AG20443 (cell line): ENCODE data around the gene TBC1D12.
A peak's percentile ranks its signal among the peaks of the same experiment; 100 is the strongest.
"Not testable (repeated sequence)": the region's sequence is repeated elsewhere in the genome, so short reads cannot be mapped to it uniquely, and the experiment has no call there.

ENCODE experiments used
- DNase-seq: peaks from one replicate; pipeline ENCODE4 v3.0.0; 2012; ENCODE audit warnings: low spot score, mixed read lengths

TBC1D12 gene

DNA sequence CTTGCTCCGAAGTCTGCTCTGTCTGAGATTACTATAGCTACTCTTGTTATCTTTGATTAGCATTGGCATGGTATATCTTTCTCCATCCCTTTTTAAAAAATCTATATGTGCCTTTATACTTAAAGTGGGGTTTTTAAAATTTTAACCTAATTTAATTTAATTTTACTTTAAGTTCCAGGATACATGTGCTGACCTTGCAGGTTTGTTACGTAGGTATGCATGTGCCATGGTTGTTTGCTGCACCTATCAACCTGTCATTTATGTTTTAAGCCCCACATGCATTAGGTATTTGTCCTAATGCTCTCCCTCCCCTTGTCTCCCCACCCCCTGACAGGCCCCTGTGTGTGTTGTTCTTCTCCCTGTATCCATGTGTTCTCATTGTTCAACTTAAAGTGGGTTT lies 54.6 kb downstream of the TBC1D12 start:
- no peak for DNase-seq

DNA sequence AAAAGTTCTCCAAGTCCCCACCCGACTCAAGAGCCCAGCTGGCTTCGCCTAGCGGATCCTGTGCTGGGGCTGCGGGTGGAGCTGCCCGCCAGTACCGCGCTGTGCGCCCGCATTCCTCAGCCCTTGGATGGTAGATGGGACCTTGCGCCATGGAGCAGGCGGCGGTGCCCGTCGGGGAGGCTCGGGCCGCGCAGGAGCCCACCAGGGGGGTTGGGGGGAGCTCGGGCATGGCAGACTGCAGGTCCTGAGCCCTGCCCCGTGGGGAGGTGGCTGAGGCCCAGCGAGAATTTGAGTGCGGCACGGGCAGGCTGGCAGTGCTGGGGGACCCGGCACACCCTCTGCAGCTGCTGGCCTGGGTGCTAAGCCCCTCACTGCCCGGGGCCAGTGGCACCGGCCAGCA lies 57.0 kb downstream of the TBC1D12 start:
- DNase-seq, result no peak

DNA sequence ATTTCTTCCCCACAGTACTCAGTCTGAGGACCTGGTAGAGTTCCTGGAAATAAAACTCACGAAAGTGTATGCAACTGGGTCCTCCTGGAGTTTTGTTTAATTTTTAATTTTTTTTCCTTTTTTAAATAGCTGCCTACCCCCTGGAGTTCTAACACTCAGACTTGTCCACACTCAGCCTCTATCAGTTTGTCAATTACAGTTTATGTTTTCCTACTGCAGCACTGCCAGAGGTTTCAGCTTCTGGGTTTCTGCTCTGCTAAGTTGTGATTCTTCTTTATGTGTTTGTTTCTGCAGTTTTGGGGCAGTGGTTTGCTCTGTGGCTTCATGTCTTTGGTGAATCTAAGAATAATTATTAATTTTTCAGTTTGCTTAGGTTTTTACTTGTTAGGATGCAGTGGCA lies 59.2 kb downstream of the TBC1D12 start:
- DNase-seq, result no peak

DNA sequence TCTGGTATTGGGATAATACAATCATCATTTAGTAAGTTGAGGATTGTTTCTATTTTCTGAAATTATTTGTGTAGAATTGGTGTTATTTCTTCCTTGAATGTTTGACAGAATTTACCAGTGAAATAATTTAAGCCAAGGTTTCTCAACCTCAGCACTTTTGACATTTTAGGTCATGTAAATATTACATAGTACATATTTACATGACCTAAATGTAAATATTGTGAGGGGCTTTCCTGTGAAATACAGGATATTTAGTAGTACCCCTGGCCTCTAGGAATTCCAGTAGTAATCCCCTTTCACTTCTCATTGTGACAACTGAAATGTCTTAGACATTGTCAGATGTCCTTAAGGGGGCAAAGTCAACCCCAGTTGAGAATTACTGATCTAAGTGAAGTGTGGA lies 59.8 kb downstream of the TBC1D12 start:
- DNase-seq, result no peak

DNA sequence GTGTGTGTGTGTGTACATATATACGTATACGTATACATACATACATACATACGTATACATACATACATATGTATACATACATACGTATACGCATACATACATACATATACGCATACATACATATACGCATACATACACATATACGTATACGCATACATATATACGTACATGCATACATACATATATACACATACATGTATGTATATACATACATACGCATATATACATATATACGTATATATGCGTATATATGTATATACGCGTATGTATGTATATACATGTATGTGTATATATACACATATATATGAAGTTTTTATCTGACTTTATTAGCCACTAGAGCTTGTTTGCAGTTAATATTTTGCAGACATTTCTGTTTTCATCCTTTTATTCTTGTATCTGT lies 63.3 kb downstream of the TBC1D12 start:
- no peak for DNase-seq

DNA sequence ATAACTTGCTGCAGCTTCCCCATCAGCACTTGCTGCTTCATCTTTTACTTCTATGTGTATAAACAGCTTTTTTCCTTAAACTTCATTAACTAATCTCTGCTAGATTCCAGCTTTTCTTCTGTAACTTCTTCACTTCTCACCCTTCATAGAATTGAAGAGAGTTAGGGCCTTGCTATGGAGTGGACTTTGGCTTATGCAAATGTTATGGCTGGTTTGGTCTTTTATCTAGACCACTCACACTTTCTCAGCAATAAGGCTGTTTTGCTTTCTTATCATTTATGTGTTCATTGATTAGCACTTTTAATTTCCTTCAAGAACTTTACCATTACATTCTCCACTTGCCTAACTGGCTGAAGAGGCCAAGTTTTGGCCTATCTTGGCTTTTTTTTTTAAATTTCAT lies 79.1 kb downstream of the TBC1D12 start:
- no peak for DNase-seq

DNA sequence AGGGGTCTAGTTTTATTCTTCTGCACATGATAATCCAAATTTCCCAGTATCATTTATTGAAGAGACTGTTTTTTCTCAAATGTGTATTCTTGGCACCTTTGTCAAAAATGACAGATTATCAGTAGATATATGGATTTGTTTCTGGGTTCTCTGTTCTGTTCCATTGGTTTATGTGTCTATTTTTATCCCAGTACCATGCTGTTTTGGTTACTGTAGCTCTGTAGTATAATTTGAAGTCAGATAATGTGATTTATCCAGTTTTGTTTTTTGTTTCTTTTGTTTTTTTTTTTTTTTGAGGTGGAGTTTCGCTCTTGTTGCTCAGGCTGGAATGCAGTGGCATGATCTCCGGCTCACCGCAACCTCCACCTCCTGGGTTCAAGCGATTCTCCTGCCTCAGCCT lies 81.6 kb downstream of the TBC1D12 start:
- no peak for DNase-seq

DNA sequence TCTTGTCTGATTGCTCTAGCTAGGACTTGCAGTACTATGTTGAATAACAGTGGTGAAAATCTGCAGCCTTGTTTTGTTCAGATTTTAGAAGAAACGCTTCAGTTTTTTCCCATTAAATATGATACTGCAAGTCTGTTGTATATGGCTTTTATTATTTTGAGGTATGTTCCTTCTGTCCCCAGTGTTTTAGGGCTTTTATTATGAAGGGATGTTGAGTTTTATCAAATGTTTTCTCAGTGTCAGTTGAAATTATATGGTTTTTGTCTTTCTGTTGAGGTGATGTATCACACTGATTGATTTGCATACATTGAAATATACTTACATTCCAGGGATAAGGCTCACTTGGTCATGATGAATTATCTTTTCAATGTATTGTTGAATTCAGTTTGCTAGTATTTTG lies 82.8 kb downstream of the TBC1D12 start:
- no peak for DNase-seq

DNA sequence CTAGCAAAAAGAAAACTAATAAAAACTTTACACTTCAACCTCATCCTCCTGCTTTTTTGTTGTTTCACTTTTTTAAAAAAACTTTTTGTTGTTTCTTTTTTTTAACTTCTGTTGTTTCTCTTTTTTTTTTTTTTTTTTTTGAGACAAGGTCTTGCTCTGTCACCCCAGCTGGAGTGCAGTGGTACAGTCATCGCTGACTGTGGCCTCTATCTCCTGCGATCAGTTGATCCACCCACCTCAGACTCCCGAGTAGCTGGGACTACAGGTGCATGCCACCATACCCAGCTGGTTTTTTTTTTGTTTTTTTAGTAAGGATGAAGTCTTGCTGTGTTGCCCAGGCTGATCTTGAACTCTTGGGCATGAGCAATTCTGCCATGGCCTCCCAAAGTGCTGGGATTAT lies 85.2 kb downstream of the TBC1D12 start:
- no peak for DNase-seq

DNA sequence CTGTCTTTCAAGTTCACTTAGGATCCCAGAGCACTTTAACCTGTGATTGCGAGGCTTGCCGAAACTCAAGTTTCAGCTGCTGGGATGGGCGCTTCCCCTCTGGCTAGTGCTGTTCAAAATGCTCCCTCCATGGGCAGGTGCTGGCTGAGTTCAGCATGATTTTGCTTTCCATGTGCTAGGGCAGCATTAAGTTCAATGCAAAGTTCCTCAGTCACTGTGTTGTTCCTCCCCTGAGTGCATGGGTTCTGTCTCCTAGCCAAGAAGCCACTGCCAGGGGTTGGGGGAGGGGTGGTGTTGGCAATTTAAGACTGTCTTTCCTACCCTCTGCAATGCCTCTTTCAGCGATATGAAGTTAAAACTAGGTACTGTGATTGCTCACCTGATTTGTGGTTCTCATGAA lies 86.8 kb downstream of the TBC1D12 start:
- no peak for DNase-seq

DNA sequence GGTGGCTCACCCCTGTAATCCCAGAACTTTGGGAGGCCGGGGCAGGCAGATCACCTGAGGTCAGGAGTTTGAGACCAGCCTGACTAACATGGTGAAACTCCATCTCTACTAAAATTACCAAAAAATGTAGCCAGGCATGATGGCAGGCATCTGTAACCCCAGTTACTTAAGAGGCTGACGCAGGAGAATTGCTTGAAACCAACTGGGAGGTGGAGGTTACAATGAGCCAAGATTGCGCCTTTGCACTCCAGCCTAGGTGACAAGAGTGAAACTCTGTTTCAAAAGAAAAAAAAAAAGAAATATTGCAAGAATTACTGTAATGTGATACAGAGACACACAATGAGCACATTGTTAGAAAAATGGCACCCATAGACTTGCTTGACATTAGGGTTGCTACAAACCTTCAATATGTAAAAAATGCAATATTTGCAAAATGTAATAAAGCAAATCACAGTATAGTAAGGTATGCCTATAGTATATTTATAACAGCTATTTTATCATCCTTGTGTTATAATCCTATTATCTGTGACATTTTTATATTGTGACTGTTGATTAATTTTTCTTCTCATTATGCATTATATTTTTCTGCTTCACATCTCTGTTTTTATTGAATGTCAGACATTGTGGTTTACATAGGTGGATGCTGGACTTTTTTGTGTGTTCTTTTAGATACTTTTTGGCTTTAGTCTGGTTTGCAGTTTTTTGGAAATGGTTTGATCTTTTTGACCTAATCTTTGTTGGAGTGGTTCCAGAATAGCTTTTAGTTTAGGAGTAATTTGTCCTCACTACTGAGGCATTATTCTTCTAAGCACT lies 87.8 kb downstream of the TBC1D12 start:
- no peak for DNase-seq

DNA sequence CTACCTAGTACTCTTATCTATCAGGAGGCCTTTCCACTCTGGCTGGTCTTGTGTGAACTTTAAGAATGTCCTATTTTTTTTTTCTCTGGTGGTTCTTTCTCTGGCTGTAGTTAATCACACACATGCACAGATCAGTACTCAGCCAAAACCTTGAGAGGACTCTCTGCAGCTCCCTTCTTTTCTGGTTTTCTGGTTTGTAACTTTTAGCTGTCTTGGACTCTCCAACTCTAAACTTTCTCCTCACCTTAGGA lies 88.4 kb downstream of the TBC1D12 start:
- peak; percentile 7 for DNase-seq

DNA sequence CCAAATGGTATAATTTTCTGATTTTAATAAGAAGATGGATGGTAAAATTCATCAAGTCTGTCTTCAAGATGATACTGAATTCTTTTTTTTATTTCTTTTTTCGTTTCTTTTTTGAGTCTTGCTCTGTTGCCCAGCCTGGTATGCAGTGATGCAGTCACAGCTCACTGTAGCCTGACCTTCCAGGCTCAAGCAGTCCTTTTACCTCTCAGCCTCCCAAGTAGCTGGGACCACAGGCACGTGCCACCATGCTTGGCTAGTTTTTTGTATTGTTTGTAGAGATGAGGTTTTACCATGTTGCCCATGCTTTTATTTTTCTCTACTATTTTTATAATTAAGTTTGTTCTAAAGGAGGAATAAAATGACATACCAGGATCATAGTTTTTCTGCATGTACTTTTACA lies 91.1 kb downstream of the TBC1D12 start:
- DNase-seq, result no peak

DNA sequence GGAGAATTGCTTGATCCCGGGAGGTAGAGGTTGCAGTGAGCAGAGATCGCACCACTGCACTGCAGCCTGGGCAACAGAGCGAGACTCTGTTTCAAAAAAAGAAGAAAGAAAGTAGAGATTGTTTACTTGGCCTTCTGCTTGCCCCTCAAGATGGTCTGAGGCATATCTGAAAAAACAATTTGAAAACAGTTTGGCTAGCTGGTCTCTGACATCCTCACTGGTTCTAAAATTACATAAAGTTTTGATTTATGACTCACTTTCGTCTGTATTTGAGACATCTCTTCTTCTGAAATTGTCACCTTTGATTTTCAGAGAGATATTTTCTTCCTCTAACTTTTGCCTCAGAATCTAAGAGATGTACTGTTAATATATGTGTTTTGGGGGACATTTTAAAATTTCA lies 93.7 kb downstream of the TBC1D12 start:
- no peak for DNase-seq

DNA sequence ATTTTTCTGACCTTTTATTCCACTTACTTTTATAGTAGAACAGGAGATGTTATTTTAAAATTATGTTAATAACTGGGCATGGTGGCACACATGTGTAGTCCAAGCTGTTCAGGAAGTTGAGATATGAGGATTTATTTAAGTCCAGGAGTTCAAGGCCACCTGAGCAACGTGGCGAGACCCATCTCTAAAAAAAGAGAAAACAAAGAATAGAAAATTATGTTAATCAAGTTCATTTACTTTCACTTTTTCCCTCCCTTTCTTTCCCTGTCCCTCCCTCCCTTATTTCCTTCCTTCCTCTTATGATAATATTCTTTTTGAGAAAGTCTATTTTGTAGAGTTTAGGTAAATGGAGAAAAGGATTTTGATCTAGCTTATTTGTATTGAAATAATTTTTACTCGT lies 94.3 kb downstream of the TBC1D12 start:
- DNase-seq, result no peak

DNA sequence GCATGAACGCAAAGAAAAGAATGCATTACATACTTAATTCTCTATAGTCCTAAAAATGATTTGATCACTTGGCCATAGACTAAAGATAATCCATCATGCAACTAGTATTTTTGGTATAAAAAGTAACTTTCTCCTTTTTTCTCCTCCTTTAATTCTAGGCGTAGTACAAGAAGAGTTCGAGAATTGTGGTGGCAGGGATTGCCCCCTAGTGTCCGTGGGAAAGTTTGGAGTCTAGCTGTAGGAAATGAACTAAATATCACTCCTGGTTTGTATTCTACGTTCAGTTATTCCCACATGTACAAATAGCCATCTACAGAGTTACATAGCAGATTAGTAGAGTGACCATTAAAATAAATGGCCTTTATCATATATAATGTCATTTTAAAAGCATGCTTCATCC lies 97.7 kb downstream of the TBC1D12 start:
- peak; percentile 9 for DNase-seq

DNA sequence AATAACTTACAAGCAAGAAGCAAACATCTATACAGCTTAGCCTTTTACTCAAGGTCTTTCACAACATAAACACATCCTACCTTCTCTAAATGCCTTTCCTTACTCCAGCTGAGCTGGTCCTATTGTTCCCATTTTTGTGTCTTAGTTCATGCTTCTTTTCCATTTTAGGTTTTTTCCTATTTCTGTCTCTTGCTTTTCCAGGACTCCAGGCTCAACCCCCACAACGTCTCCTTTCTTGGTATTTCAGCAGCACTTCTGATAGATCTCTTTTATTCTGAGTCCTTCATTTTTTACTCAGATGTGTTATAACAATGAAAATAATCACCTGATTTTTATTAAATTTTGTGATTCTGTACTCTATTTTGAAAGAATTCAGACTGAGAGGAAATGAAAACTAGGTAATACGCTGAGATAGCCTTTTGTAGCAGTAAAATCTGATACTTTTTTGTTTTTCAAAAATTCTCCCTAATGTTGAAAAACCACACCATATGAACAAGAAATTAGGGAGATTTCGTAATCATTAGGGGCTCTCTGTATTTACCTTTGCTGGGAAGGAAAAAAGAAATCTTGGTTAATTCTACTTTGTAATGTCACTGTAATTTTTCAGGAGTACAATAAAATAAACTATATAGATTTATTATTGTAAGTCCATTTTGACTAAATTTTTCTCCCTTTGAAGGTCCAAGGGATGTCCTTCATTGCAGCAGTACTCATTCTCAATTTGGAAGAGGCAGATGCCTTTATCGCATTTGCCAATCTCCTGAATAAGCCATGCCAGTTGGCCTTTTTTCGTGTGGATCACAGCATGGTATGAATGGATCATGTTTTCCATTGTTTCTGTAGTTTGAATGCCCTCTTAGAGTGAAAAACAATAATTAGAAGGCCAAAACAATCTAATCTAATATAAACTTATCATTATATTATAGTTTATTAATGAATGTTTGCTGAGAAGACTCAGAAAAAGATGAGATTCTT lies 119.2 kb downstream of the TBC1D12 start:
- DNase-seq, result no peak

DNA sequence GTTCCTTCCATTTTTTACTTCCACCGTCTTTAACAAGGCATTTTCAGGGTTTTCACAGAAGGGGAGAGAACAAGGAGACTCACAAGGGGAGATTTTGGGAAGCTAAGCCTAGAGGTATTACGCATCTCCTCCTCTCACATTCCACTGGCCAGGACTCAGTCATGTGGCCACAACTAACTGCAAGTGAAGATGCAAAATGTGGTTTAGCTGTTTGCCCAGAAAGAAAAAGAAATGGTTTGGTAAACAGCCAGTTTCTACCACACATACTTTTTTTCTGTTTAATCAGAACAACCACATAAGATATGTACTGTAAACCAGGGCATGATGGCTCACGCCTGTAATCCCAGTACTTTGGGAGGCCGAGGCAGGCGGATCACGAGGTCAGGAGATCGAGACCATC lies 121.8 kb downstream of the TBC1D12 start:
- peak; percentile 57 for DNase-seq

DNA sequence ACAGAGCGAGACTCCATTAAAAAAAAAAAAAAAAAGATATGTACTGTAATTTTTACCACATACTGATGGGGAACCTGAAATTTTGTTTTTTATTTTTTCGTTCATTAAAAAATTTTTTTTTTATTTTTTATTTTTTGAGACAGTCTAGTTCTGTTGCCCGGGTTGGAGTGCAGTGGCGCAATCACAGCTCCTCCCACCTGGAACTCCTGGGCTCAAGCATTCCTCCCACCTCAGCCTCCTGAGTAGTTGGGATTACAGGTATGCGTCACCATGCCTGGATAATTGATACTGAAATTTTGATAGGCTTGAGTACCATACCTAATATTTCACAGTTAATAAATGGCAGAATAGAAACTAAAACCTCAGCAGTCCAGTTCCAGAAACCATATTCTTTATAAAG lies 122.4 kb downstream of the TBC1D12 start:
- no peak for DNase-seq

DNA sequence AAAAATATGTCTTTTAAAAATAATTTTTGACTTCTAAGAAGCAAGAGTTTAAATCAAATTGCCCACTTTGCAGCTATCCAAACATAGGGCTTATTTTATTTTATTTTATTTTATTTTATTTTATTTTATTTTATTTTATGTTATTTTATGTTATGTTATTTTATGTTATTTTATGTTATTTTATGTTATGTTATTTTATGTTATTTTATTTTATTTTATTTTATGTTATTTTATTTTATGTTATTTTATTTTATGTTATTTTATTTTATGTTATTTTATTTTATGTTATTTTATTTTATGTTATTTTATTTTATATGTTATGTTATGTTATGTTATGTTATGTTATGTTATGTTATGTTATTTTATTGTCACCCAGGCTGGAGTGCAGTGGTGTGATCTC lies 129.2 kb downstream of the TBC1D12 start:
- not testable (repeated sequence) for DNase-seq

DNA sequence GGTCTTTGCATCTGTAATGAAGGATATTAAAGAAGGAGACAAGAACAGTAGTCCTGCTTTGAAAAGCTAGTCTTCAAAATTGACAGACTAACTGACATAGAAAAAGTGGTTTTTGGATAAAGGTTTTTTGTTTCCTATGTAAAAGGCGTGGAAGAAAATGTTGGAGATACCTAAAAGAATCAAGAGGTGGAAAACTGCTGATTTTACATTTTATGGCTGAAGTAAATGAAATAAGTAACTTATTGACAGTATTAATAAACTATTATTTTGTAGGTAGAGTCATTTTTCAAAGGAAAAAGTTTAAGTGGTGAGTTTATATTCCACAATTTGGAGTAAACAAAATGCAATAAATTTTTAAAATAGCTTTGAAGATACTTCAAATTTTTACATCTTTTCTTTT lies 130.7 kb downstream of the TBC1D12 start:
- DNase-seq, result no peak

DNA sequence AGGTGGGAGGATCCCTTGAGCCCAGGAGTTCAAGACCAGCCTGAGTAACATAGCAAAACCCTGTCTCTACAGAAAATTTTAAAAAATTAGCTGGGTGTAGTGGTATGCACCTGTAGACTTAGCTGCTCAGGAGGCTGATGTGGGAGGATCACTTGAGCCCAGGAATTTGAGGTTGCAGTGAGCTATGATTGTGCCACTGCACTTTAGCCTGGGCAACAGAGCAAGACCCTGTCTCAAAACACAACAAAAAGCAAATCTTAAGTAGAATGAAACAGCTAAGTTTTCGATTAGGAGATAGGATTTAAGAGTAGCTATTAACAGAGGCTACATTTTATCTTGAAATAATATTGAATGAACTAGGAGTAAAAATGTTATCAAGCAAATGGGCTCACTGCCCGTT lies 139.9 kb downstream of the TBC1D12 start:
- DNase-seq, result not testable (repeated sequence)

DNA sequence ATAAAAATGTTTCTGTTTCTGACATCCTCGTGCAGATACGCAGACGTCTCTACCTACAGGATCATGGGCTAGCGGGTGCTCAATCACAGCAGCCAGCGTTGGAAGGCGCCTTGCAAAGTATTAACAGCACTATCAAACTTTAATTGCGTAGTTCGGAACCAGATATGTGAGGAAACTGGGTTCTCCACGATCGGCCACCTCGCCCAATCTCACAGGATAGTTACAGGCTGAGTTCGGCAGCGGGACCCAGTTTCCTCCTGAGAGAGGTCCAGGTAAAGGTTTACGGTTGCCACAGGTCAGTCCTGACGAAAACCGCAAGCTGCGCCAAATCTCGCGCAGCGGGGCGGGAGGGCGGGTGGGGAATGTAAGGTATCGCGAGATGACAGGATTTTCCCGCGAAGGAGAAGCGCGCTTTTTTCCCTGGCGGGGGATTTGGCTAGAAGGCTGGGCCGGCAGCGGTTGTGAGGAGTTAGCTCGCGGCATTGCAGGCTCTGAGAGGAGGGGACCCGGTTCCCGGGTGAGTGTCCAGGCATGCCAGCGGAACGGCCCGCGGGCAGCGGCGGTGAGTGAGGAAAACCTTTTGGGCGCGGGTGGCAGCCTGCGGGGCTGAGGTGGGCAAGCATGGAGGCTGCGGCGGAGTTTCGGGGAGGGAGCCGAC lies 143.2 kb downstream of the TBC1D12 start, which contains the start of gene HELLS:
Gene HELLS, plus strand, starts transcription at position 398 of the 658 bp plus-strand sequence. Its CDS starts 134 bp downstream, at position 532.
- peak; percentile 96 for DNase-seq
